Liver (tissue), 9 donors: ENCODE data around the gene PTPN6. TPM values are rescaled to one million over a fixed set of nuclear protein-coding genes. Genes with fewer than 3 reads are reported as not detected.

Experiments used
- DNase-seq: peaks from one replicate; pipeline ENCODE4 v3.0.0-alpha.2; 2017; ENCODE audit warnings: low spot score
- H3K27ac ChIP-seq, 2 donors: one replicate each; pipeline ENCODE4 v1.7.0; 2013; ENCODE audit warnings: inconsistent platforms in 2 of 2, low read length in 2 of 2, control low read depth in 1 of 2, low read depth in 1 of 2, mild to moderate bottlenecking in 1 of 2
- H3K27me3 ChIP-seq, 4 donors: one replicate each; pipeline versions ENCODE4 v1.6.1 to v1.7.0; 2013; ENCODE audit warnings: low read length in 3 of 4, inconsistent platforms in 1 of 4, mild to moderate bottlenecking in 1 of 4, moderate library complexity in 1 of 4; ENCODE audit not compliant: control insufficient read depth in 4 of 4, insufficient read depth in 4 of 4
- H3K36me3 ChIP-seq, 4 donors: one replicate each; pipeline versions ENCODE4 v1.6.1 to v1.7.0; 2013; ENCODE audit warnings: low read length in 3 of 4, mild to moderate bottlenecking in 3 of 4, low read depth in 1 of 4, moderate library complexity in 1 of 4; ENCODE audit not compliant: control insufficient read depth in 4 of 4, insufficient read depth in 3 of 4
- H3K4me1 ChIP-seq, 4 donors: one replicate each; pipeline versions ENCODE4 v1.6.1 to v1.7.0; 2013; ENCODE audit warnings: low read length in 3 of 4, mild to moderate bottlenecking in 3 of 4, moderate library complexity in 1 of 4; ENCODE audit not compliant: control insufficient read depth in 4 of 4, insufficient read depth in 4 of 4
- H3K4me3 ChIP-seq, 3 donors: one replicate each; pipeline versions ENCODE4 v1.6.1 to v1.7.0; 2013; ENCODE audit warnings: low read length in 3 of 3, control low read depth in 1 of 3, low read depth in 1 of 3, mild to moderate bottlenecking in 1 of 3
- H3K9ac ChIP-seq, 2 donors: one replicate each; pipeline ENCODE4 v1.7.0; 2013; ENCODE audit warnings: low read length in 2 of 2, mild to moderate bottlenecking in 2 of 2, moderate library complexity in 2 of 2, control low read depth in 1 of 2, low read depth in 1 of 2
- H3K9me3 ChIP-seq, 4 donors: one replicate each; pipeline versions ENCODE4 v1.6.1 to v1.7.0; 2013; ENCODE audit warnings: low read length in 3 of 4; ENCODE audit not compliant: control insufficient read depth in 4 of 4
- EGR1 ChIP-seq, 2 donors: IDR thresholded peaks; 2 replicates each; pipeline ENCODE4 v1.6.1; 2016 to 2018; ENCODE audit warnings: antibody characterized with exemption in 2 of 2, low read depth in 2 of 2
- FOXA1 ChIP-seq: IDR thresholded peaks from 2 replicates; pipeline ENCODE4 v1.6.1; 2016; ENCODE audit warnings: antibody characterized with exemption
- FOXA2 ChIP-seq: IDR thresholded peaks from 2 replicates; pipeline ENCODE4 v1.6.1; 2016; ENCODE audit warnings: antibody characterized with exemption
- GABPA ChIP-seq, 2 donors: IDR thresholded peaks in 1 of 2; conservative IDR thresholded peaks in 1 of 2; 2 replicates each; pipeline ENCODE4 v1.6.1; 2016; ENCODE audit warnings: antibody characterized with exemption in 2 of 2, mild to moderate bottlenecking in 1 of 2, moderate library complexity in 1 of 2
- HNF4A ChIP-seq, 2 donors: conservative IDR thresholded peaks; 2 replicates each; pipeline ENCODE4 v1.6.1; 2016; ENCODE audit warnings: antibody characterized with exemption in 2 of 2, mild to moderate bottlenecking in 2 of 2
- HNF4G ChIP-seq: IDR thresholded peaks from 2 replicates; pipeline ENCODE4 v1.6.1; 2016; ENCODE audit warnings: antibody characterized with exemption
- JUND ChIP-seq, 2 donors: IDR thresholded peaks; 2 replicates each; pipeline ENCODE4 v1.6.1; 2016; ENCODE audit warnings: antibody characterized with exemption in 2 of 2
- NR2F2 ChIP-seq: IDR thresholded peaks from 2 replicates; pipeline ENCODE4 v1.6.1; 2016; ENCODE audit warnings: antibody characterized with exemption
- RAD21 ChIP-seq, 2 donors: IDR thresholded peaks; 2 replicates each; pipeline ENCODE4 v1.6.1; 2016; ENCODE audit warnings: antibody characterized with exemption in 2 of 2, mild to moderate bottlenecking in 2 of 2
- RXRA ChIP-seq, 2 donors: IDR thresholded peaks; 2 replicates each; pipeline ENCODE4 v1.6.1; 2017 to 2018; ENCODE audit warnings: antibody characterized with exemption in 2 of 2, mild to moderate bottlenecking in 1 of 2
- SP1 ChIP-seq: IDR thresholded peaks from 2 replicates; pipeline ENCODE4 v1.6.1; 2018; ENCODE audit warnings: antibody characterized with exemption, mild to moderate bottlenecking
- TAF1 ChIP-seq: conservative IDR thresholded peaks from 2 replicates; pipeline ENCODE4 v1.6.1; 2016; ENCODE audit warnings: antibody characterized with exemption, mild to moderate bottlenecking
- YY1 ChIP-seq: IDR thresholded peaks from 2 replicates; pipeline ENCODE4 v1.6.1; 2016; ENCODE audit warnings: antibody characterized with exemption, mild to moderate bottlenecking
- WGBS: extraction: QIAGEN DNeasy Blood & Tissue Kit; methylation state at CpG from one replicate; pipeline ENCODE4 v1.1.7; 2013; 5-methylcytosine and 5-hydroxymethylcytosine counted together
- polyA plus RNA-seq, 2 donors: library from polyadenylated mRNA; stranded (reverse) in 1 of 2; unstranded in 1 of 2; fragments of 200-250 nt in 1 of 2; fragments of >200 nt in 1 of 2; fragmentation: Nextera tagmentation in 1 of 2; extraction: Ambion mirVana in 1 of 2; gene quantifications; one replicate each; pipeline versions ENCODE4 v1.2.1 to v1.2.3, GENCODE V29; 2013 to 2015
- total RNA-seq, 2 donors: library from RNA; depleted of rRNA; stranded (reverse); fragments of >200 nt; gene quantifications; one replicate each; pipeline ENCODE4 v1.2.3, GENCODE V29; 2014
- TF ChIP-seq, protein P1 (sequence below): IDR thresholded peaks from 2 replicates; pipeline ENCODE4 v1.6.1; 2016; ENCODE audit warnings: antibody characterized with exemption
- TF ChIP-seq, protein P2 (sequence below): IDR thresholded peaks from 2 replicates; pipeline ENCODE4 v1.6.1; 2016; ENCODE audit warnings: antibody characterized with exemption
- TF ChIP-seq, protein P3 (sequence below): IDR thresholded peaks from 2 replicates; pipeline ENCODE4 v1.6.1; 2016; ENCODE audit warnings: antibody characterized with exemption, mild to moderate bottlenecking
- TF ChIP-seq, protein P4 (sequence below): IDR thresholded peaks from 2 replicates; pipeline ENCODE4 v1.6.1; 2016; ENCODE audit warnings: antibody characterized with exemption
- TF ChIP-seq, protein P5 (sequence below): fragments of 150-350 bp; IDR thresholded peaks from 2 replicates; pipeline ENCODE4 v1.5.1; 2017; ENCODE audit warnings: improper control_type of control experiment, low read depth, low read length; ENCODE audit not compliant: missing input control
- donor health status: healthy.
- donor health status: healthy.
- donor health status: healthy.
- donor health status: healthy.
- donor health status: healthy.

Gene PTPN6
- total and polyA plus RNA-seq, 4 donors, result 15.2 to 41.0 (median 19.6) TPM

DNA sequence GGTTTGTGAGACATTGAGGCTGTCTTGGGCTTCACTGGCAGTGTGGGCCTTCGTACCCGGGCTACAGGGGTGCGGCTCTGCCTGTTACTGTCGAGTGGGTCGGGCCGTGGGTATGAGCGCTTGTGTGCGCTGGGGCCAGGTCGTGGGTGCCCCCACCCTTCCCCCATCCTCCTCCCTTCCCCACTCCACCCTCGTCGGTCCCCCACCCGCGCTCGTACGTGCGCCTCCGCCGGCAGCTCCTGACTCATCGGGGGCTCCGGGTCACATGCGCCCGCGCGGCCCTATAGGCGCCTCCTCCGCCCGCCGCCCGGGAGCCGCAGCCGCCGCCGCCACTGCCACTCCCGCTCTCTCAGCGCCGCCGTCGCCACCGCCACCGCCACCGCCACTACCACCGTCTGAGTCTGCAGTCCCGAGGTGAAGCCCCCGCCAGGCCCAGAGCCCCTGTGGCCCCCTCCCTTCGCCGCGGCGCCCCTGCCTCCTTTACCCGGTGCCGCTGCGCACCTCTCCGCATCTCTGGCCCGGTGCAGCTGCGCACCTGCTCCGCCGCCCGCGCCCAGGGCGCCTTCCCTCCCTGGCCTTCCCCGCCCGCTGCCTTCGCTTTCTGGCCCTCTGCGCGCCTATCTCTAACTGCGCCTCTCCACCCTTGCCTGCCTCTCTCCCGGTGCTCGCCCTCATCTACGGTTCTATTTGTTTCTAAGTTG is 36.8 kb upstream of the PTPN6 start, which contains the start of gene ENO2:
Gene ENO2, plus strand, starts transcription at position 335 of the 701 bp plus-strand sequence. CDS start 1,253 bp downstream, outside the sequence.
- no peak for TF ChIP-seq RAD21 (IDR thresholded peaks at IDR 0.05)
- no peak for TF ChIP-seq RXRA (IDR thresholded peaks at IDR 0.05)
- no peak for TF ChIP-seq HNF4A (conservative IDR thresholded peaks at IDR 0.05)
- TF ChIP-seq, protein P1, sequence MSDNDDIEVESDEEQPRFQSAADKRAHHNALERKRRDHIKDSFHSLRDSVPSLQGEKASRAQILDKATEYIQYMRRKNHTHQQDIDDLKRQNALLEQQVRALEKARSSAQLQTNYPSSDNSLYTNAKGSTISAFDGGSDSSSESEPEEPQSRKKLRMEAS, result no peak
- TF ChIP-seq, protein P2, sequence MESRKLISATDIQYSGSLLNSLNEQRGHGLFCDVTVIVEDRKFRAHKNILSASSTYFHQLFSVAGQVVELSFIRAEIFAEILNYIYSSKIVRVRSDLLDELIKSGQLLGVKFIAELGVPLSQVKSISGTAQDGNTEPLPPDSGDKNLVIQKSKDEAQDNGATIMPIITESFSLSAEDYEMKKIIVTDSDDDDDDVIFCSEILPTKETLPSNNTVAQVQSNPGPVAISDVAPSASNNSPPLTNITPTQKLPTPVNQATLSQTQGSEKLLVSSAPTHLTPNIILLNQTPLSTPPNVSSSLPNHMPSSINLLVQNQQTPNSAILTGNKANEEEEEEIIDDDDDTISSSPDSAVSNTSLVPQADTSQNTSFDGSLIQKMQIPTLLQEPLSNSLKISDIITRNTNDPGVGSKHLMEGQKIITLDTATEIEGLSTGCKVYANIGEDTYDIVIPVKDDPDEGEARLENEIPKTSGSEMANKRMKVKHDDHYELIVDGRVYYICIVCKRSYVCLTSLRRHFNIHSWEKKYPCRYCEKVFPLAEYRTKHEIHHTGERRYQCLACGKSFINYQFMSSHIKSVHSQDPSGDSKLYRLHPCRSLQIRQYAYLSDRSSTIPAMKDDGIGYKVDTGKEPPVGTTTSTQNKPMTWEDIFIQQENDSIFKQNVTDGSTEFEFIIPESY, result no peak
- TF ChIP-seq, protein P3, sequence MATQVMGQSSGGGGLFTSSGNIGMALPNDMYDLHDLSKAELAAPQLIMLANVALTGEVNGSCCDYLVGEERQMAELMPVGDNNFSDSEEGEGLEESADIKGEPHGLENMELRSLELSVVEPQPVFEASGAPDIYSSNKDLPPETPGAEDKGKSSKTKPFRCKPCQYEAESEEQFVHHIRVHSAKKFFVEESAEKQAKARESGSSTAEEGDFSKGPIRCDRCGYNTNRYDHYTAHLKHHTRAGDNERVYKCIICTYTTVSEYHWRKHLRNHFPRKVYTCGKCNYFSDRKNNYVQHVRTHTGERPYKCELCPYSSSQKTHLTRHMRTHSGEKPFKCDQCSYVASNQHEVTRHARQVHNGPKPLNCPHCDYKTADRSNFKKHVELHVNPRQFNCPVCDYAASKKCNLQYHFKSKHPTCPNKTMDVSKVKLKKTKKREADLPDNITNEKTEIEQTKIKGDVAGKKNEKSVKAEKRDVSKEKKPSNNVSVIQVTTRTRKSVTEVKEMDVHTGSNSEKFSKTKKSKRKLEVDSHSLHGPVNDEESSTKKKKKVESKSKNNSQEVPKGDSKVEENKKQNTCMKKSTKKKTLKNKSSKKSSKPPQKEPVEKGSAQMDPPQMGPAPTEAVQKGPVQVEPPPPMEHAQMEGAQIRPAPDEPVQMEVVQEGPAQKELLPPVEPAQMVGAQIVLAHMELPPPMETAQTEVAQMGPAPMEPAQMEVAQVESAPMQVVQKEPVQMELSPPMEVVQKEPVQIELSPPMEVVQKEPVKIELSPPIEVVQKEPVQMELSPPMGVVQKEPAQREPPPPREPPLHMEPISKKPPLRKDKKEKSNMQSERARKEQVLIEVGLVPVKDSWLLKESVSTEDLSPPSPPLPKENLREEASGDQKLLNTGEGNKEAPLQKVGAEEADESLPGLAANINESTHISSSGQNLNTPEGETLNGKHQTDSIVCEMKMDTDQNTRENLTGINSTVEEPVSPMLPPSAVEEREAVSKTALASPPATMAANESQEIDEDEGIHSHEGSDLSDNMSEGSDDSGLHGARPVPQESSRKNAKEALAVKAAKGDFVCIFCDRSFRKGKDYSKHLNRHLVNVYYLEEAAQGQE, result no peak
- no peak for TF ChIP-seq SP1
- no peak for TF ChIP-seq JUND (IDR thresholded peaks at IDR 0.05)
- TF ChIP-seq, protein P4, sequence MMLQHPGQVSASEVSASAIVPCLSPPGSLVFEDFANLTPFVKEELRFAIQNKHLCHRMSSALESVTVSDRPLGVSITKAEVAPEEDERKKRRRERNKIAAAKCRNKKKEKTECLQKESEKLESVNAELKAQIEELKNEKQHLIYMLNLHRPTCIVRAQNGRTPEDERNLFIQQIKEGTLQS, result no peak
- TF ChIP-seq YY1, result no peak
- no peak for TF ChIP-seq HNF4G
- TF ChIP-seq, protein P5, sequence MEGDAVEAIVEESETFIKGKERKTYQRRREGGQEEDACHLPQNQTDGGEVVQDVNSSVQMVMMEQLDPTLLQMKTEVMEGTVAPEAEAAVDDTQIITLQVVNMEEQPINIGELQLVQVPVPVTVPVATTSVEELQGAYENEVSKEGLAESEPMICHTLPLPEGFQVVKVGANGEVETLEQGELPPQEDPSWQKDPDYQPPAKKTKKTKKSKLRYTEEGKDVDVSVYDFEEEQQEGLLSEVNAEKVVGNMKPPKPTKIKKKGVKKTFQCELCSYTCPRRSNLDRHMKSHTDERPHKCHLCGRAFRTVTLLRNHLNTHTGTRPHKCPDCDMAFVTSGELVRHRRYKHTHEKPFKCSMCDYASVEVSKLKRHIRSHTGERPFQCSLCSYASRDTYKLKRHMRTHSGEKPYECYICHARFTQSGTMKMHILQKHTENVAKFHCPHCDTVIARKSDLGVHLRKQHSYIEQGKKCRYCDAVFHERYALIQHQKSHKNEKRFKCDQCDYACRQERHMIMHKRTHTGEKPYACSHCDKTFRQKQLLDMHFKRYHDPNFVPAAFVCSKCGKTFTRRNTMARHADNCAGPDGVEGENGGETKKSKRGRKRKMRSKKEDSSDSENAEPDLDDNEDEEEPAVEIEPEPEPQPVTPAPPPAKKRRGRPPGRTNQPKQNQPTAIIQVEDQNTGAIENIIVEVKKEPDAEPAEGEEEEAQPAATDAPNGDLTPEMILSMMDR, result no peak
- no peak for TF ChIP-seq NR2F2
- no peak for TF ChIP-seq TAF1
- TF ChIP-seq FOXA2, result no peak
- no peak for TF ChIP-seq GABPA (IDR thresholded peaks at IDR 0.05 in 1 of 2, conservative IDR thresholded peaks at IDR 0.05 in 1 of 2)
- TF ChIP-seq FOXA1, result no peak
- no peak for TF ChIP-seq EGR1 (IDR thresholded peaks at IDR 0.05; ENCODE audit: low read depth in 2 of 2)
- H3K27ac ChIP-seq, result peak within 1 kb of the TSS; percentile 47 to 56
- 1% methylated on average over 68 of the region's 68 CpGs for WGBS

More for the DNA sequence above, 36.8 kb upstream of the PTPN6 start, which contains the start of gene ENO2:
- no peak within 1 kb of the TSS for H3K9ac ChIP-seq
- H3K27me3 ChIP-seq, result peaks cover 0 to 6% (median 0%) of the 10 kb centered on the region in 4 donors
- no peaks in the 10 kb centered on the region for H3K36me3 ChIP-seq
- DNase-seq, result peak; percentile 61
- H3K4me3 ChIP-seq, result peak within 1 kb of the TSS in 2 of 3 donors; percentile 50 to 65
- H3K9me3 ChIP-seq, result no peaks in the 10 kb centered on the region
- peaks cover 3 to 13% (median 5%) of the 10 kb centered on the region in 4 donors for H3K4me1 ChIP-seq
